Spinal cord (tissue), 10 donors: ENCODE measurements around the gene DCLK3. TPM values are rescaled to one million over a fixed set of nuclear protein-coding genes. Genes with fewer than 3 reads are reported as not detected.
A peak's percentile ranks its signal among the peaks of the same experiment; 100 is the strongest.

ENCODE experiments used
- DNase-seq, 6 donors: peaks; one replicate each; pipeline versions ENCODE4 v3.0.0 to v3.0.0-alpha.2; 2013 to 2015; ENCODE audit warnings: low spot score in 6 of 6, low read depth in 4 of 6
- H3K27ac ChIP-seq: one replicate; pipeline ENCODE4 v1.5.1; 2013; ENCODE audit warnings: low read depth, low read length, control low read depth
- H3K27me3 ChIP-seq: one replicate; pipeline ENCODE4 v1.6.1; 2013; ENCODE audit warnings: low read length; ENCODE audit not compliant: control insufficient read depth, insufficient read depth
- H3K36me3 ChIP-seq: one replicate; pipeline ENCODE4 v1.6.1; 2013; ENCODE audit warnings: low read length; ENCODE audit not compliant: control insufficient read depth, insufficient read depth
- H3K4me1 ChIP-seq: one replicate; pipeline ENCODE4 v1.6.1; 2013; ENCODE audit warnings: low read length; ENCODE audit not compliant: control insufficient read depth, insufficient read depth
- H3K4me3 ChIP-seq: one replicate; pipeline ENCODE4 v1.5.1; 2013; ENCODE audit warnings: low read depth, low read length, control low read depth
- H3K9me3 ChIP-seq: one replicate; pipeline ENCODE4 v1.6.1; 2013; ENCODE audit warnings: low read length; ENCODE audit not compliant: control insufficient read depth, insufficient read depth
- WGBS: methylation state at CpG from one replicate; pipeline ENCODE4 v1.1.5; 2013; ENCODE audit warnings: missing lambda C conversion rate; ENCODE audit not compliant: insufficient coverage; 5-methylcytosine and 5-hydroxymethylcytosine counted together
- polyA plus RNA-seq, 2 donors: library from polyadenylated mRNA; unstranded; fragments of 120-200 nt; gene quantifications; one replicate each; pipeline ENCODE4 v1.2.1, GENCODE V29; 2013; ENCODE audit not compliant: insufficient read length in 2 of 2
- total RNA-seq, 2 donors: library from RNA; depleted of rRNA in 1 of 2; stranded (reverse); fragments of 120-200 nt in 1 of 2; fragments of >200 nt in 1 of 2; gene quantifications; one replicate each; pipeline versions ENCODE4 v1.2.3 to v1.2.4, GENCODE V29; 2013 to 2014
- donor health status: healthy.

DCLK3 gene
- total and polyA plus RNA-seq, 4 donors: 3.0 to 11.8 (median 9.1) TPM

- DNase-seq: no peak
- H3K36me3 ChIP-seq: no peaks in the 10 kb centered on the region
- no peak overlapping the region for H3K27ac ChIP-seq
- peaks cover 5% of the 10 kb centered on the region for H3K27me3 ChIP-seq
- no peaks in the 10 kb centered on the region for H3K9me3 ChIP-seq
- no CpG with 5 or more reads among the region's 1 CpG for WGBS
- no peak overlapping the region for H3K4me3 ChIP-seq
- no peaks in the 10 kb centered on the region for H3K4me1 ChIP-seq
Measured at GRCh38 chr3:36769926-36770325, 5.6 kb upstream of the DCLK3 start.

GRCh38 chr3:36765104-36765503 is 751 bp upstream of the DCLK3 start:
- WGBS: 87% methylated on average over 2 of the region's 7 CpGs
- Histone ChIP-seq H3K27ac (no peak overlapping the region), H3K4me1 (peaks cover 12% of the 10 kb centered on the region), H3K27me3 (peaks cover 19% of the 10 kb centered on the region), H3K9me3 (no peaks in the 10 kb centered on the region), H3K36me3 (no peaks in the 10 kb centered on the region), H3K4me3 (no peak overlapping the region)
- no peak for DNase-seq

GRCh38 chr3:36764704-36765038 is 318 bp upstream of the DCLK3 start:
- WGBS: 34% methylated on average over 10 of the region's 10 CpGs
- Histone ChIP-seq H3K4me1 (peaks cover 12% of the 10 kb centered on the region), H3K36me3 (no peaks in the 10 kb centered on the region), H3K9me3 (no peaks in the 10 kb centered on the region), H3K4me3 (peak overlapping the region; percentile 29), H3K27me3 (peaks cover 19% of the 10 kb centered on the region), H3K27ac (no peak overlapping the region)
- DNase-seq: no peak

- WGBS: 80% methylated on average over 6 of the region's 10 CpGs
- Histone ChIP-seq H3K27me3 (peaks cover 19% of the 10 kb centered on the region), H3K27ac (no peak overlapping the region), H3K4me1 (peaks cover 12% of the 10 kb centered on the region), H3K9me3 (no peaks in the 10 kb centered on the region), H3K36me3 (no peaks in the 10 kb centered on the region), H3K4me3 (peak overlapping the region; percentile 35)
- DNase-seq: peak in 1 of 6 donors; percentile 66
Measured at GRCh38 chr3:36762918-36763849, 1.2 kb downstream of the DCLK3 start.

GRCh38 chr3:36761779-36762178 is 2.6 kb downstream of the DCLK3 start:
- peaks cover 12% of the 10 kb centered on the region for H3K4me1 ChIP-seq
- no peak overlapping the region for H3K4me3 ChIP-seq
- peaks cover 19% of the 10 kb centered on the region for H3K27me3 ChIP-seq
- H3K27ac ChIP-seq: no peak overlapping the region
- H3K36me3 ChIP-seq: no peaks in the 10 kb centered on the region
- H3K9me3 ChIP-seq: no peaks in the 10 kb centered on the region
- WGBS: 91% methylated on average over 3 of the region's 3 CpGs
- DNase-seq: no peak

GRCh38 chr3:36756269-36756668 is 8.1 kb downstream of the DCLK3 start:
- H3K36me3 ChIP-seq: no peaks in the 10 kb centered on the region
- no peaks in the 10 kb centered on the region for H3K4me1 ChIP-seq
- no peak for DNase-seq
- 100% methylated on average over 1 of the region's 1 CpG for WGBS
- H3K27ac ChIP-seq: no peak overlapping the region
- H3K27me3 ChIP-seq: no peaks in the 10 kb centered on the region
- no peak overlapping the region for H3K4me3 ChIP-seq
- no peaks in the 10 kb centered on the region for H3K9me3 ChIP-seq

GRCh38 chr3:36751326-36751725 is 13.0 kb downstream of the DCLK3 start:
- Histone ChIP-seq H3K36me3 (no peaks in the 10 kb centered on the region), H3K4me3 (no peak overlapping the region), H3K27me3 (no peaks in the 10 kb centered on the region), H3K4me1 (no peaks in the 10 kb centered on the region), H3K9me3 (no peaks in the 10 kb centered on the region), H3K27ac (no peak overlapping the region)
- DNase-seq: peak in 1 of 6 donors; percentile 62
- WGBS: 50% methylated on average over 1 of the region's 1 CpG

- Histone ChIP-seq H3K4me3 (no peak overlapping the region), H3K27me3 (no peaks in the 10 kb centered on the region), H3K9me3 (no peaks in the 10 kb centered on the region), H3K36me3 (no peaks in the 10 kb centered on the region), H3K4me1 (no peaks in the 10 kb centered on the region), H3K27ac (no peak overlapping the region)
- DNase-seq: no peak
- 67% methylated on average over 3 of the region's 6 CpGs for WGBS
Measured at GRCh38 chr3:36750737-36751136, 13.6 kb downstream of the DCLK3 start.

- no peaks in the 10 kb centered on the region for H3K27me3 ChIP-seq
Measured at GRCh38 chr3:36744763-36745162, 19.6 kb downstream of the DCLK3 start.

GRCh38 chr3:36743826-36744225 is 20.5 kb downstream of the DCLK3 start:
- Histone ChIP-seq H3K36me3 (peaks cover under 1% of the 10 kb centered on the region), H3K9me3 (no peaks in the 10 kb centered on the region), H3K4me3 (no peak overlapping the region), H3K4me1 (no peaks in the 10 kb centered on the region), H3K27ac (no peak overlapping the region), H3K27me3 (no peaks in the 10 kb centered on the region)
- 92% methylated on average over 2 of the region's 2 CpGs for WGBS
- peak in 1 of 6 donors; percentile 42 for DNase-seq

More at GRCh38 chr3:36744763-36745162, 19.6 kb downstream of the DCLK3 start:
- no peak overlapping the region for H3K27ac ChIP-seq
- no peak overlapping the region for H3K4me3 ChIP-seq
- H3K36me3 ChIP-seq: no peaks in the 10 kb centered on the region
- H3K4me1 ChIP-seq: no peaks in the 10 kb centered on the region
- no peaks in the 10 kb centered on the region for H3K9me3 ChIP-seq
- peak in 1 of 6 donors; percentile 65 for DNase-seq
- no CpG with 5 or more reads among the region's 6 CpGs for WGBS
